Measurements from ENCODE around the gene CLEC17A.
A peak's percentile ranks its signal among the peaks of the same experiment; 100 is the strongest.

GRCh38 chr19:14571695-14572490 is 11.0 kb upstream of the CLEC17A start, which contains the start of gene NDUFB7:
- peak; percentile 58 to 81 (median 67) for TF ChIP-seq CTCF (IDR thresholded peaks at IDR 0.05)
- TF ChIP-seq POLR2AphosphoS5 (IDR thresholded peaks at IDR 0.05), result peak; percentile 42 to 85 (median 78)
- no peak for TF ChIP-seq EP300 (IDR thresholded peaks at IDR 0.05; ENCODE audit: low read depth)
